Ishikawa (cell line): ENCODE measurements around the gene FHIT.

Source experiments
- CREB1 ChIP-seq: IDR thresholded peaks from 2 replicates; pipeline ENCODE4 v1.6.1; 2012; ENCODE audit warnings: low read depth
- FOXM1 ChIP-seq: IDR thresholded peaks from 2 replicates; pipeline ENCODE4 v1.6.1; 2012; ENCODE audit warnings: low read depth, borderline replicate concordance
- NFIC ChIP-seq: IDR thresholded peaks from 2 replicates; pipeline ENCODE4 v1.6.1; 2012
- TEAD4 ChIP-seq: IDR thresholded peaks from 2 replicates; pipeline ENCODE4 v1.6.1; 2012

DNA sequence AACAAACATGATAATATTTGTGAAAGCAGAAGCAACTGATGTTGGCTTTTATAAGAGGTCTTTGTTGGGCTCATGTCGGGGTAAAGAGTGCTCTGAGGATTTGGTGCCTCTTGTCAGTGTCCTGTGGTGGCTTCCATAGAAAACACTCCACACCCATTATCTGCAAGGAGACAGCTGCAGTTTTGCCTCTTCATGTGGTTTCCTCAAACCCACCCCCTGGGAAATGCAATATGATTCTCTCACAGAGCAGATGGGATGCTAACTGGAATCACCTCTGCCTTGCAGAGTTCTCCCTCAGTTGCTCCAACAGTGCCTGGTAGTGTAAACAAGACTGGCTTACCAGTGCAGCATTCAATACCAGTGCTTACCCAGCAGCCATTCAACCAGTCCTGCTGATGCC, 1430.0 kb downstream of the FHIT start:
- TF ChIP-seq CREB1: no peak
- TF ChIP-seq TEAD4: no peak
- no peak for TF ChIP-seq NFIC
- TF ChIP-seq FOXM1: no peak
